PC-9 (cell line): Measurements from ENCODE around the gene IL13. TPM values are rescaled to one million over a fixed set of nuclear protein-coding genes. Genes with fewer than 3 reads are reported as not detected.

Experiments
- BruUV-seq: library from RNA; stranded (reverse); fragments of 400-500 nt; replicated peaks from 2 replicates; lab custom pipeline; 2021; lab: Mats Ljungman, UMichigan
- CTCF ChIA-PET: fragments of 300-600 bp; sonication (Branson Sonifier 250); formaldehyde crosslinking; loops from one replicate; lab custom pipeline; 2022; ENCODE audit warnings: antibody characterized with exemption; lab: Charles Lee
- POLR2A ChIA-PET: fragments of 300-600 bp; sonication (Branson Sonifier 250); formaldehyde crosslinking; loops from one replicate; lab custom pipeline; 2022; ENCODE audit warnings: antibody characterized with exemption; ENCODE audit not compliant: unreplicated experiment; lab: Charles Lee
- DNase-seq, 2 experiments: peaks; one replicate each; pipeline versions ENCODE4 v3.0.0 to v3.0.0-alpha.2; 2015 to 2022; ENCODE audit warnings: mixed read lengths in 1 of 2
- H2AFZ ChIP-seq: fragments of 200-600 bp; sonication (generic); 2 replicates; pipeline ENCODE4 v1.8.1; 2017; ENCODE audit warnings: antibody characterized with exemption
- H3F3A ChIP-seq: fragments of 200-600 bp; sonication (generic); 2 replicates; pipeline ENCODE4 v1.8.1; 2017; ENCODE audit warnings: antibody characterized with exemption, mild to moderate bottlenecking, low read depth; ENCODE audit not compliant: insufficient read depth
- H3K27ac ChIP-seq: fragments of 200-600 bp; sonication (generic); 2 replicates; pipeline ENCODE4 v1.6.1; 2016; ENCODE audit warnings: mixed run types
- H3K27me3 ChIP-seq: fragments of 200-600 bp; sonication (generic); 2 replicates; pipeline ENCODE4 v1.6.1; 2016; ENCODE audit warnings: low read depth, mixed run types; ENCODE audit not compliant: insufficient read depth
- H3K36me3 ChIP-seq: fragments of 200-600 bp; sonication (generic); 2 replicates; pipeline ENCODE4 v1.6.1; 2016; ENCODE audit warnings: low read depth, mixed run types
- H3K4me1 ChIP-seq: fragments of 200-600 bp; sonication (generic); replicated peaks from 2 replicates; pipeline ENCODE4 v1.6.1; 2016; ENCODE audit warnings: mixed run types; ENCODE audit not compliant: insufficient read depth
- H3K4me2 ChIP-seq: fragments of 200-600 bp; sonication (generic); 2 replicates; pipeline ENCODE4 v1.6.1; 2017; ENCODE audit warnings: mixed run types
- H3K4me3 ChIP-seq: fragments of 200-600 bp; sonication (generic); 2 replicates; pipeline ENCODE4 v1.6.1; 2016; ENCODE audit warnings: mixed run types
- H3K79me2 ChIP-seq: fragments of 200-600 bp; sonication (generic); 2 replicates; pipeline ENCODE4 v1.6.1; 2017; ENCODE audit warnings: low read depth, mixed run types
- H3K9me2 ChIP-seq: fragments of 200-600 bp; sonication (generic); 2 replicates; pipeline ENCODE4 v1.8.1; 2017; ENCODE audit warnings: mild to moderate bottlenecking; ENCODE audit not compliant: insufficient read depth
- H3K9me3 ChIP-seq: fragments of 200-600 bp; sonication (generic); 2 replicates; pipeline ENCODE4 v1.8.1; 2016; ENCODE audit warnings: low read depth; ENCODE audit not compliant: insufficient read depth
- H4K20me1 ChIP-seq: fragments of 200-600 bp; sonication (generic); 2 replicates; pipeline ENCODE4 v1.8.1; 2017; ENCODE audit not compliant: insufficient read depth
- EZH2 ChIP-seq: fragments of 200-600 bp; sonication (generic); IDR thresholded peaks from 2 replicates; pipeline ENCODE4 v1.8.0; 2017; ENCODE audit warnings: antibody characterized with exemption, low read depth
- intact Hi-C: fragments of 100-400 bp; cut with micrococcal nuclease; formaldehyde crosslinking; loops from one replicate; pipeline ENCODE4 v1.10.0; 2022; ENCODE audit not compliant: unreplicated experiment
- total RNA-seq: library from RNA; stranded (reverse); gene quantifications from 2 replicates; pipeline ENCODE4 v1.2.3, GENCODE V29; 2021
- TF ChIP-seq, protein P1 (sequence below): fragments of 200-600 bp; sonication (generic); conservative IDR thresholded peaks from 2 replicates; pipeline ENCODE4 v1.6.1; 2017; ENCODE audit warnings: mixed run types, antibody characterized with exemption, mild to moderate bottlenecking, moderate library complexity

IL13 gene
- total RNA-seq, 1 experiment from 2014 or later: not detected

- Histone ChIP-seq H3F3A (peaks cover 12% of the 10 kb centered on the region; the same call in 1 of the 2 replicates), H3K9me2 (no peaks in the 10 kb centered on the region), H2AFZ (no peak overlapping the region), H3K4me2 (no peak overlapping the region), H3K27ac (no peak overlapping the region), H3K4me3 (no peak overlapping the region), H3K79me2 (no peaks in the 10 kb centered on the region), H3K4me1 (peaks cover 11% of the 10 kb centered on the region), H4K20me1 (no peaks in the 10 kb centered on the region), H3K9me3 (no peaks in the 10 kb centered on the region), H3K36me3 (no peaks in the 10 kb centered on the region), H3K27me3 (no peaks in the 10 kb centered on the region)
- ChIA-PET POLR2A (no interaction called here), CTCF (no interaction called here)
- BruUV-seq: no TSS peak
- intact Hi-C loops: loop anchor here (5.0 to 10.0 kb wide), 2 partner anchors 189 to 264 kb away; partner anchors contain the start of genes GDF9 and UQCRQ
- no peak for TF ChIP-seq EZH2
- TF ChIP-seq, protein P1, sequence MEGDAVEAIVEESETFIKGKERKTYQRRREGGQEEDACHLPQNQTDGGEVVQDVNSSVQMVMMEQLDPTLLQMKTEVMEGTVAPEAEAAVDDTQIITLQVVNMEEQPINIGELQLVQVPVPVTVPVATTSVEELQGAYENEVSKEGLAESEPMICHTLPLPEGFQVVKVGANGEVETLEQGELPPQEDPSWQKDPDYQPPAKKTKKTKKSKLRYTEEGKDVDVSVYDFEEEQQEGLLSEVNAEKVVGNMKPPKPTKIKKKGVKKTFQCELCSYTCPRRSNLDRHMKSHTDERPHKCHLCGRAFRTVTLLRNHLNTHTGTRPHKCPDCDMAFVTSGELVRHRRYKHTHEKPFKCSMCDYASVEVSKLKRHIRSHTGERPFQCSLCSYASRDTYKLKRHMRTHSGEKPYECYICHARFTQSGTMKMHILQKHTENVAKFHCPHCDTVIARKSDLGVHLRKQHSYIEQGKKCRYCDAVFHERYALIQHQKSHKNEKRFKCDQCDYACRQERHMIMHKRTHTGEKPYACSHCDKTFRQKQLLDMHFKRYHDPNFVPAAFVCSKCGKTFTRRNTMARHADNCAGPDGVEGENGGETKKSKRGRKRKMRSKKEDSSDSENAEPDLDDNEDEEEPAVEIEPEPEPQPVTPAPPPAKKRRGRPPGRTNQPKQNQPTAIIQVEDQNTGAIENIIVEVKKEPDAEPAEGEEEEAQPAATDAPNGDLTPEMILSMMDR: no peak
- DNase-seq: no peak
Measured at GRCh38 chr5:132678735-132679134, 20.8 kb downstream of the IL13 start.

DNA sequence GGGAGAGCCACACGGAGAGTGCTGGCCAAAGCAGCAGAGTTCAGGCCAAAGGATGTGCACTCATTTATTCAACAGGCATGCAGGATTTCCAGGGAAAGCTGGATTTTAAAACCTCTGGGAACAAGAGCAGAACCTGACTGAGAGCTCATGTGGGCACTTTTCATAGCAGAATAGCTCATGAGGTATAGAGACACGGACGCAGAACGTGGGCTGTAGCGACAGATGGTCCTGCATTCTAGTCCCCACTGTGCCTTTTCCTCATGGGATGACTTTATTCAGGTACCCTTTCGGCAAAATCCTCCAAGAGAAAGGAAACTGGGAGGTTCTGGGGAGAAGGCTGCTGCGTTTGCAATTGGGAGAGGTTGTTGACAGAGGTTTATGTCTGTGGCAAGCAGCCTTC, 21.2 kb downstream of the IL13 start:
- no TSS peak for BruUV-seq
- no peak overlapping the region for H3K4me2 ChIP-seq
- H3K36me3 ChIP-seq: no peaks in the 10 kb centered on the region
- peaks cover 12% of the 10 kb centered on the region; the same call in 1 of the 2 replicates for H3F3A ChIP-seq
- no peaks in the 10 kb centered on the region for H3K9me2 ChIP-seq
- H3K4me1 ChIP-seq: peaks cover 11% of the 10 kb centered on the region
- H3K4me3 ChIP-seq: no peak overlapping the region
- ChIA-PET CTCF (no interaction called here), POLR2A (no interaction called here)
- TF ChIP-seq, protein P1: no peak
- no peak for TF ChIP-seq EZH2
- intact Hi-C loops: loop anchor here (5.0 to 10.0 kb wide), 2 partner anchors 188 to 264 kb away; partner anchors contain the start of genes GDF9 and UQCRQ
- DNase-seq: no peak
- H2AFZ ChIP-seq: no peak overlapping the region
- no peak overlapping the region for H3K27ac ChIP-seq
- H3K79me2 ChIP-seq: no peaks in the 10 kb centered on the region
- no peaks in the 10 kb centered on the region for H3K27me3 ChIP-seq
- H4K20me1 ChIP-seq: no peaks in the 10 kb centered on the region
- no peaks in the 10 kb centered on the region for H3K9me3 ChIP-seq

GRCh38 chr5:132679717-132680380, 21.9 kb downstream of the IL13 start:
- Histone ChIP-seq H3K4me2 (no peak overlapping the region), H4K20me1 (no peaks in the 10 kb centered on the region), H2AFZ (no peak overlapping the region), H3F3A (peaks cover 12% of the 10 kb centered on the region; the same call in 1 of the 2 replicates), H3K79me2 (no peaks in the 10 kb centered on the region), H3K4me1 (peaks cover 11% of the 10 kb centered on the region), H3K9me3 (no peaks in the 10 kb centered on the region), H3K4me3 (no peak overlapping the region), H3K27ac (no peak overlapping the region), H3K27me3 (no peaks in the 10 kb centered on the region), H3K9me2 (no peaks in the 10 kb centered on the region), H3K36me3 (no peaks in the 10 kb centered on the region)
- intact Hi-C loops: loop anchor here (5.0 to 10.0 kb wide), 2 partner anchors 187 to 265 kb away; partner anchors contain the start of genes GDF9 and UQCRQ
- POLR2A ChIA-PET: no interaction called here
- BruUV-seq: no TSS peak
- TF ChIP-seq EZH2: no peak
- TF ChIP-seq, protein P1: no peak
- CTCF ChIA-PET: interaction anchor here (0.6 kb wide), 1 partner anchor 510 kb away, joined by 3 read pairs; no protein-coding TSS in a partner anchor
- DNase-seq: no peak
